Stimulated activated CD8-positive, alpha-beta memory T cell treated with anti-CD3 and anti-CD28 coated beads, Interleukin-12 subunit alpha, Interleukin-12 subunit beta, amount 100 ng/mL, for 24 hours (primary cell): ENCODE results near the gene DAPK1.

Source experiments
- DNase-seq: peaks from one replicate; pipeline ENCODE4 v3.0.0-alpha.2; 2020; ENCODE audit errors: extremely low read depth

The DAPK1 gene

DNA sequence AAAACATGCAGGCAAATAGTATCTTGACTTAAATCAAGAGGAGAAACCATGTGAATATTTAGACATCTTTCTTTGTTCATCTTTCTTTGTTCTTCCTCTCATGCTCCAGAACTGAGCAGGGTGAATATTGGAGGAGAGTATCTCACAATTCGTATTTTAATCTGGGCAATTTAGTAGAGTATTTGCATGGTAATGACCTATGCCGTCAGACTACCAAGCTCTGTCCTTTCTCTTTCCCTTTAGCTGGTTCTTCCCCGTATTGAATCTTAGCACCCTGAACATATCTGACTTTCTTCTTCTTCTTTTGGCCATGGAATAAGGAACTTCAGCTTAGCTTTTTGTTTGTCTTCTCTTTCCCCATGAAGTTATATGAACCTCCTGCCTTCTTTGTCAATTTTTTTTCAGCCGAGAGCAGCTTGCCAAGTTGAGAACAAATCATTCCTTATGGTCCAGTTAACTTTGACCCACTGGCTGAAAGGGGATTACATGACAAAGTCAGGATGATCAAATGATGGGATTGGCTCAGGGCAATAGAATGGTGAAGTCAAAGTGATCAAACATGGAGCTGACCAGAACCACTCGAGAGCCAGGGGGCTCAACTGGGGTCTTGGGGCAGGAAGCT is 95.8 kb downstream of the DAPK1 start:
- DNase-seq = no peak

DNA sequence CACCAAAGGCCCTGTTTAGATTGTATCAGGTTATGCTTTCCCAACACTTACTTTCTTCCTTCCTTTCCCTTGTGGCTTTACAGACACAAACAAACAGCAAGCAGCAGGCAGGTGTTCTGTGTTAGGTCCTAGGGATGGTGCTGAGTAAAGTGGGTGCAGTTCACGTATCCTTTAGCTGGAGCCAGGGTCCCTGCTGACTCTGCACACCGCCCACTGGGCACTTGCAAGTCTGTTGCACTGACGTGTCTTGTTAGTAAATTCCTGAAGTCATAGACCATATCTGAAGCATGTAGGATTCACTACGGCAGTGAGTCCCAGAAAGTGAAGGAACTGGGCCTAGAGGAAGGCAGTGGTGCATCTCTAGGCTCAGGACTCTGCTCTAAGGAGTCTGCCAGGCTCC is 96.5 kb downstream of the DAPK1 start:
- no peak for DNase-seq

DNA sequence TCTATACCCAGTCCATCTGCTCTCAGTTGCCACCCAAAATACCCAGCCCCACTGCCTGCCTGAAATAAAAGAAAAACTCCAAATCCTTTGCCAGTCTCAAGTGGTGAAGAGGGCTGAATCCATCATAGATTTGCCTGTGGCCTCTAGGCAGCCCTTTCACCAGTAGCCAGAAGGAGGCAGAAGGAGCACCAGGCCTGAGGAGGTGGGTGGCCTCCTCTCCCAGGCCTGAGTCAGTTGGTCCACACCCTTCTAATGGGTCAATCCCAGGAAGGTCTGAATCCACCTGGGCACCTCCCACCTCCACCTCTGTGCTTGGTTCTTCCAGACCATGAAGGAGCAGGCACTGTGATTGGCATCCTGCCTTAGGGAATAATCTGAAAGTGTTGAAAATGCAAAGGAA is 97.0 kb downstream of the DAPK1 start:
- no peak for DNase-seq

DNA sequence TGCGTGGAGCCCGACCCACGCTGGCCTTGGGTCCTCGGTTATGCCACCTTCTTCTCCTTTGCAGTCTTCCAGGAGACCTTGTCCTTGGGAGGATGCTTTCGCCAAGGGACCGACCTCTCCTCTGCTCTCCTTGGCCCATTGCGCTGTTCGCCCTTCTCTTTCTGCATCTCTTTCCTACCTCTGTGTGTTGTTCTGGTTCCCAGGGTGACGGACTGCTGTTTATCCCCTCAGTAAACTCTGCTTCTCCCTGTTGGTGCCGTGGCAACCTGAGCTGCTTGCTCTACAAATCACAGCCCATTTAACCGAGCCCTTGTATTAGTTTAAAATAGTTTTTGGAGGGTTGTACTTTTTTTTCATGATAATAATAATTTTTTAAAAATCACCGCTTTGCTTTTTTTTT is 97.9 kb downstream of the DAPK1 start:
- no peak for DNase-seq

DNA sequence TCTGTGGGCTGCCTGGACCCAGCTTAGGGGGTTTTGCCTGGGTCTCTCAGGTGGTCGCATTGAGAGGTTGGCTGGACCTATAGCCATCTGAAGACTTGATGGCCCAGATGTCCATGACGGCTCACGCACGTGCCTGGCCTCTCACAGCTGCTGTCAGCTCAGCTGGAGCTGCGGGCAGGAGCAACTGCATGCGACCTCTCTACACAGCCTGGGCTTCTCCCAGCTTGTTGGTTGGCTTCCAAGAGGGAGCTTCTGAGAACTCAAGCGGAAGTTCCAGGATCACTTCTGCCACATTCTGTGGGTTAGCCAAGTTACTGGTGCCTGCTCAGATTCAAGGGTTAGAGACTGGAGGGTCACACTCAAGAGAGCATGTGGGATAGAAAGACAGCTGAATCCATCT is 99.2 kb downstream of the DAPK1 start:
- DNase-seq = no peak

DNA sequence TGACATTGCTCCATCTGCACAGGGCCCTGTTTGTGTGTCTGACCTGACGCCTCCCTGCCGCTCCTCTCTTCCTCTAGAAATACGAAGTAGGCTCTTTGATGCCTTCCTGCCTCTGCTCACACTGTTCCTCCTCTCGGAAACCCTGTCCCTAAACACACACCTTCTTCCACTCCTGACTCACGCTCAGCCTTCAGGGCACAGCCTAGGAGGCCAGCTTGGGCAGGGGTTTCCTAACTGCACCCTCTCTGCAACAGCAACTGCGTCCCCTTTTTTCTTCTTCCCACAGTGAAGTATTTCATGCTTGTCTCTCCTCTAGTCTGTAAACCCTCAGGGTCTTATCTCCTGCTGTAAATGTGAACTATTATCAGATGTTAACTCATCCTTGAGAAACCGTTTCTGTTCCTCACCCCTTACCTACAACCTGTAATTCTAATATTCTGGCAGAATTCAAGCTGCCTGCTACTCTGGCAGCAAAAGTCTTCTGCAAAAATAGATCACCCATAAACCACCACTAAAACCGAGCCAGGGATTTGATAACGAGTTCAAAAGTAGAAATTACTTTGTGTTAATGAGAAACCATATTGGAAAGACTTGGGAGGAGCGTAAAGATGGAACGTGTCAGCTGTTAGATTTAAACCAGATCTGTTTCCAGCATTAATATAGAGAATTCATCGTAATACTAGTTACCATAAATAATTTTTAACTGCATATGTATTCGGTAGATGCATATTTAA is 100.2 kb downstream of the DAPK1 start:
- DNase-seq = no peak

DNA sequence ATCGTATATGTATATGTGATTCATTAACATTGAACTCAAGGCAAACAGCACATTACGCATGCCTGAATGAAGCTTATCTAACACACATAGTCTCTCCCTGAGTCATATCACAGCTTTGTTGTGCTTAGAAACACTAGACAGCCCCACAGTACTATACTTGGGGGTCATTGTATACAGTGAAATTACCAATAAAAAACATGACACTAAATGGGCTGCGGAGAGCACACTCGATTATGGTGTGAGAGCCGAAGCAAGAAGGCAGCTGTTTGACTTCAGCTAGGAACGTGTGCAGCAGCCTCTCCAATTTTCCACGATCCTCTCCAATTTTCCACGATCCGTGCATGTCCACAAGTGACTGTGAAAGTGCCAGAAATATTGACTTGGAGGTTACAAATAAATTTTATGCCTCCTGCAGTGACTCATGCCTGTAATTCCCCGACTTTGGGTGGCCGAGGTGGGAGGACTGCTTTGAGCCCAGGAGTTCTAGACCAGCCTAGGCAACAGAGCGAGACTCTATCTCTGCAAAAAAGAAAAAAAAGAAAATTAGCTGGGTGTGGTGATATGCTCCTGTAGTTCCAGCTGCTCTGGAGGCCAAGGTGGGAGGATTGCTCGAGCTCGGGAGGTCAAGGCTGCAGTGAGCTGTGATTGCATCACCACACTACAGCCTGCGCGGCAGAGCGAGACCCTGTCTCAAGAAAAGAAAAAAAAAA is 102.4 kb downstream of the DAPK1 start:
- no peak for DNase-seq

DNA sequence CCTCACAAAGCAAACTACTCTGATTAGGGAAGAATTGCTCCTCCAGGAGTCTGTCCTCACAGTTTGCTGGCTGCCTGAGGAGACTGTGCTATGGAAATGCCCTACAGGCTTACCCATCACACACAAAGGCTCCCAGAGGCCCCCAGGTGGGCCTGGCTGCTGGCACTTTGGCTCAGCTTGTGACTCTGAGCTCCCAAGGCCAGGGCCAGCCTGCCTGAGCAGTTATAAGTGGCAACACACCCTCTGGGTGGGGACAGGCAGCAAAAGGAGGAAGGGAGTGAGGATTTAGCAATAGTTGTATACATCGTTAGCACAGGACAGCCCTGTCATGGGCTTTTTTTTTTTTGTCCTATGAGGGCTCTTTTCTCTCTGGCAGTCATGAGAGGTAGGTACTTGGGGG is 103.5 kb downstream of the DAPK1 start:
- no peak for DNase-seq

DNA sequence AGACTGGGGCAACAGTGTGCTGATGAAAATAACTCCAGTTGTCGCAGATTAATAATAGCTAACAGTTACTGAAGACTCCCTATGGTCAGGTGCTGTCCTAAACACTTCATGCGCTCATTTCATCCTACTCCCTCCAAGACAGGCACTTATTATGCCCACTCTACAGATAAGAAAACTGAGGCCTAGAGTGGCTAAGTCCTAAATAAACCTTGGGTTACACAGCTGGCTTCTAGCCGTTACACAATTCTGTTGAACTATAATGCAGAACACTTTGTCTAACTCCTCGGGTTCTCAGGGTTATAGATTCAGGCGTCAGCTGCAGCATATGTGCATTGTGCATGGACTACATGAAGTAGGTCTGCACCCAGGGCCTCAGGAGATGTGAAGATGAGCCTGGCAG is 103.9 kb downstream of the DAPK1 start:
- no peak for DNase-seq

DNA sequence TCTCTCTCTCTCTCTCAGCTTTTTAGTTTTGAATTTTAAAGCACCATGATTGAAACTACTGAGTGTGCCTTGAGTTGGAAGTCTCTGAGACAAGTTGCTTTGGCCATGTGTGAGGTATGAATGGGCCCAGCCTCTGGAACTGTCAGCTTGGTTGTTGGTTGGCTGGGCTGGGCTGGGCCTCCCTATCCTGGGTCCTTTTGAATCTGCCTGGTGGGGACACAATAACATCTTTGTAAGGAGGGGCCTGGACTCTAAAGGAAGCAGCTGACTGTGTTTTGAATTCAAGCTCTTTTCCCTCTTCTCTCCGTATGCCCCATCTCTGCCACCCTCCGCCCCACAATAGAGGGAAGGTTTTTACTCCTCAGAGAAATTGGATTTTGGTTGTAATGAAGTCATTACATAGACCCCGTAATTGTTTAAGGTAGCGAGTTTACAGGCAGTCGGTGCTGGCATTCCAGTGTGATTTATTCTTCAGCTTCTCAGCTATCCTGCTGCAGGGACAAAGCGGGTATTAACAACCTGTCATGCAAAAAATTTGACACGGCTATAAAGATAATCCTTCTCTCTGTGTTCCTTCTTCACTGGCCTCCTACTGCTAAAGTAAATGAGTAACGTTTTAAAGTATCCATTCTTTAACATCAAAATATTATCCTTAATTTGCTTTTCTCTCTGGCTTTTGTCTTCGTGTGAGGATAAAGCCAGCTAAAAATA is 105.4 kb downstream of the DAPK1 start:
- no peak for DNase-seq

DNA sequence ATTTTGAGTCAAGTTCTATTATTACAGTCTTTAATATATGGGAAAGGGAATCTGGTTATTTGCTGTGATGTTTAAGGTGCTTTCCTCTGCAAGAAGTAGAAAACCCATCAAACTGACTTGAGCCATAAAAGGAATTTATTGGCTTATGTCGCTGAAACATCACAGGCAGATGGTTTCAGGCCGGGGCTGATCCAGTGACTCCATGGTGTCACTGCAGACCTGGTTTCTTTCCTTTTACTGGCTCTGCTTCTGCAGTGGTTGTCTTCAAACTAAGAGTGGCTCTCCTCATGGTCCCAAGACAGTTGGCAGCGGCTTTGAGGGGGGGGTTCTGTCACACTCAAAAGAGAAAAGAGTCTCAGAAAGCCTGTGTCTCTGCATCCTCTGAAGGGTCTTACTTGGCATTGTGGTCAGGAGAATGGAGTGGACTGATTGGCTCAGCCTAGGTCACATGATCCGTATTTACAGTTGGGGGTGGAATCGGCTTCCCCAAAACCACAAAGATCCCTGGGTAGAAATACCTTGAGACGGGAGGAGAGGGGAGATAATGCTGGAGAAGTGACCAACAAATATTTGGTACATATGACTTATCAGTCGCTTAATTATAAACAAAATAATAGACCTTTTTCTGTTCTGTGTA is 106.3 kb downstream of the DAPK1 start:
- no peak for DNase-seq

DNA sequence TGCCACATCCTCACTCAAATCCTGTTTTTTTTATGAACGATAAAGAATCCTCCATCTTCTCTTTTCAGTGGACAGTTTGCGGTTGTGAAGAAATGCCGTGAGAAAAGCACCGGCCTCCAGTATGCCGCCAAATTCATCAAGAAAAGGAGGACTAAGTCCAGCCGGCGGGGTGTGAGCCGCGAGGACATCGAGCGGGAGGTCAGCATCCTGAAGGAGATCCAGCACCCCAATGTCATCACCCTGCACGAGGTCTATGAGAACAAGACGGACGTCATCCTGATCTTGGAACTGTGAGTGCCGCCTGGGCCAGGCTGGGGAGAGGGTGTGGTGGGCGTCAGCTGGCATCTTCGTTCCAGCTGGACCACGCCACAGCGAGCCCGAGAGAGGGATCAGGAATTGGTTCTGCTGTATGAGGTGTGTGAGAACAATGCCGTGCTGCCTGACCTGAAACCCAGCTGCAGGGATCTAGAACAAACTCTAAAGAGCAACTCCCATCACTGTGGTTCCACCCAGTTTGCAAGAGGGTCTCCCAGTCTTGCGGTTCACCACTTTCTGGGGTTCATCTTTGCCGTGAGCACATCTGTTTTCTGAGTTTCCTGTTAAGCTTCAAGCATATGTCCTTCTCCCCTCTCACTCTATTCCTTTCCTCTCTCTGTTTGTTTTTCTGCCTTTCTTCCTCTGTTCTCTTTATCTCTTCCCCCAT is 107.4 kb downstream of the DAPK1 start:
- no peak for DNase-seq

DNA sequence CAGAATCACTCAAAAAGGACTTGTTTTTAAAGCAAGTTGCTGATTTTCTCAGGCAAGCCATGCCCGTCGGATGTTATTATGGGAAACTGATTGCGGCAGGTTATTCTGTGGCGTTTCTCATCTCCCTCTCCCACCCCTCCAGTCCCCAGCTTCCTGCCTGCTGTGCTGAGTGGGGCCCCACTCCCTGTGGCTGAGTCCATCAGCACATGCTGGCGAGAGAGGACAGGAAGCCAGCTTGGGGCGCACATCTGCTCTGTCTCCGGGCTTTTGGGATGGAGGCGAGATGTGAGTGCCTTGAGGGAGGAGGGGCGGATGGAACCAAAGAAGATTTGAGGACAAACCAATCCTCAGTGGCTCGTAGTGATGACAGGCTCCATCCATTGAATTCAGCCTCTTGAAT is 108.0 kb downstream of the DAPK1 start:
- DNase-seq = no peak

DNA sequence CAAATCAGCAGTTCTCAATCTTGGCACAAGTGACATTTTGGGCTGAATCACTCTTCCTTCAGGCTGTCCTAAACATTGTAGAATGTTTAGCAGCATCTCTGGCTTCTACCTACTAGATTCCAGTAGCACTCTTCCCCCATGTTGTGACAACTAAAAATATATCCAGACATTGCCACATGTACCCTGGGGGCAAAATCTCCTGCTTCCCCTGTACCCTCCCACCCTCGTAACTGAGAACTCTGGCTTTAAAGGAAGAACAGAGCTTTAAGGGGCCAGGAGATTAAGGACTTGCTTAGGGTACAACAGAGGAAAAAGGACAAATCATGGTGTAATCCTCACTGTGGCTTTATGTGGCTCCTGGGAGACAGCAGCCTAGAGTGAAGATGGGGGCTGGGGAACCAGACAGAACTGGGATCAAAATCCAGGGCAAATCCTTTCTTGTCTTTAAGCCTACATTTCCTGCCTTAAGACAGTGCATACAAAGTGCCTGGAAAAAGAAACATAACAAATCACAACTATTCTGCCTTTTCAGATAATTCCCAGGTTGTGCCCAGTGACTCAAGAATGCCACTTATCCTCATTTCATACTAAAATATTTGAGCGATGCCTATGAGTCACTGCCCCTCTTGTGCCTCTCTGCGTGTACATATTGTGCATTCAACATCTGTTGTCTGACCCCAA is 109.3 kb downstream of the DAPK1 start:
- no peak for DNase-seq

DNA sequence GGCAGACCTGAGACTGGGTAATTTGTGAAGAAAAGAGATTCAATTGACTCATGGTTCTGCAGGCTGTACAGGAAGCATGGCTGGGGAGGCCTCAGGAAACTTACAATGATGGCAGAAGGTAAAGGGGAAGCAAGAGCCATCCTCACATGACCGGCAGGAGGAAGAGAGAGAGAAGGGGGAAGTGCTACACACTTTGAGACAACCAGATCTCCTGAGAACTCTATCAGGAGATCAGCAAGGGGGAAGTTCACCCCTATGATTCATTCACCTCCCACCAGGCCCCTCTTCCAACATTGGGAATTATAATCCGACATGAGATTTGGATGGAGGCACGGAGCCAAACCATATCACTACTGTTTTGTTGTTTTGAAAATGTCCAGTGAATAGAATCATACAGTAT is 110.2 kb downstream of the DAPK1 start:
- no peak for DNase-seq

DNA sequence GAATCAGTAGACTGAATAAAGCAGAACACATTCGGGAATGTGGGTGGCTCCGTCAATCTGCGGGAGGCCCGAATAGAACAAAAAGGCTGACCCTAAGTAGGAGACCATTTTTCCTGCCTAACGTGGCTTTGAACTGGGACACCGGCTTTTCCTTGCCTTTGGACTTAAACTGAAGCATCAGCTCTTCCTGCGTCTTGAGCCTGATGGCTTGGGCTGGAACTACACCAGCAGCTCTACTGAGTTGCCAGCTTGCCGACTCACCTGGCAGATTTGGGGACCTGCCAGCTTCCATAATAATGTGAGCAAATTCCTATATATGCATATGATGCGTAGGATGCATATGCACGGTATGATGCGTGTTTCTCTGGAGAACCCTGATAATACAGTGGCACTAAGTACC is 111.3 kb downstream of the DAPK1 start:
- no peak for DNase-seq

DNA sequence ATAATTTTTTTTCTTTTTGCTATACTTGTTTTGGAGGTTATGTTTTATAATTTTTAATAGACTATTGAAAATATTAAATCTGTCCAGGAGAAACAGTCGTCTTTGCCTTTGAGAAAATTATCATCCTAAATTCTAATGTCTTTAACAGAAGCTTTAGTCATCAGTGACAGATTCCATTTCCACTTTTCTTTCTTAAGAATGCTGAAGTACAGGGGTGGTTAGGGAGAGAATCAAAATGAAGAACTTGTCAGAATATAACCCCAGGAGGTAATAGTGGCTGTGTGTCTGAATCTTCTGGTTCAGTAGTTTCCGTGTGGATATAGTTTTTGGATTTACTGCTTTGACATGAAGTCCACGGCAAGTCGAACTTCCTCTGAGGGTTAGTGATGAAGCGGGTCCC is 111.8 kb downstream of the DAPK1 start:
- no peak for DNase-seq

DNA sequence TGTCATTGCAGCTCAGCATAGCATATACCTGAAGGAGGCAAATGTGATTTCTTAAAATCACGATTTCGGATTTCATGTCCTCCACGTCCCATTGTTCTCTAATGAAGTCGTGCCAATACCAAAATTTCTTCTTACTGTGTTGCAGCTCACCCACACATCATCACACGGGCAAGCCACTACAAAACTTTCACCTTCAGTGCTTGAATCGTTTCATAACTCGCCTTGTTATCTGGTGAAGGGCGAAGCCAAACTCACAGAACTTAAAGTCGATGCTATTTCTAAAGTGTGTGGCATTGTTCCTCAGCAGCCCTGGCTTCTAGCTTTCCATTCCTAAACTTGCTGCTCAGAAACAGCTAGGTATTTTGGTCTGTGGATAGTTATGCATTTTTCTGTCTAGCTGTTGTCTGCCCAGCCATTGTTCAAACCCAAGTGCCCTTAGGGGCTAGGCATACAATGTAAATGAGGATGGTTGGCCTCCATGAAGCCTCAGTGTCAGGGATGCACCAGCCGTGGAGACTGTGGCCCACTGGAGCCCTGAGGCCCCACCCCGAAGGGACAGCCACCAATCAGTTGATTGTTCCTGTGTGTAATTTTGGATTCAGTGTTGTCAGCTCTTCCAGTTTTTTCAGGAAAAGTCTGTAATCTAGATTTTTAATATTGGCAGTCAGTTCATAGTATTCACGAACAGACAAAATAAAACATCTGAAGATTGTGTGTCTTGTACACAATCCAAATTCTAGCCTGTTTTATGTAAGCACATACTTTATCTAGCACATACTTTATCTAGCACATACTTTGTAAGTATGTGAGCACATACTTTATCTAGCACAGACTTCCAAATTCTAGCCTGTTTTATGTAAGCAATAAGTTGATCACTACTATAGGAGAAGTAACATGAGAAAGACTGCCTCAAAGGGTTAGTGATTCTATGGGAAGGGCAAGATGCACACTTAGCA is 112.8 kb downstream of the DAPK1 start:
- DNase-seq = no peak

DNA sequence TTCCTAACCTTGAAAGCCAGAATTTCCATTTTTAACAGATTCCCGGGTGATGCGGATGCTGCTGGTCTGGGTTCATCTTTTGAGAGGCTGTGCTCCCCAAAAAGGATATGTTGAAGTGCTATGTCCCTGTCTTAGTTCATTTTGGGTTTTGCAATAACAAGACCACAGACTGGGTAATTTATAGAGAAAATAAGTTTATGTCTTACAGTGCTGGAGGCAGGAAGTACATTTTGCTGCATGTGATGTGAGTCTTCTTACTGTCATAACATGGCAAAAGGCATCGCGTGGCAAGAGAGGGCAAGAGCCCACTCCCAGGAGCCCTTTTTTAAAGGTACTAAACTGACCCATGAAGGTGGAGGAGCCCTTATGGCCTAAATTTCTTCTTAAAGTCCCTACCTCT is 114.1 kb downstream of the DAPK1 start:
- DNase-seq = no peak

DNA sequence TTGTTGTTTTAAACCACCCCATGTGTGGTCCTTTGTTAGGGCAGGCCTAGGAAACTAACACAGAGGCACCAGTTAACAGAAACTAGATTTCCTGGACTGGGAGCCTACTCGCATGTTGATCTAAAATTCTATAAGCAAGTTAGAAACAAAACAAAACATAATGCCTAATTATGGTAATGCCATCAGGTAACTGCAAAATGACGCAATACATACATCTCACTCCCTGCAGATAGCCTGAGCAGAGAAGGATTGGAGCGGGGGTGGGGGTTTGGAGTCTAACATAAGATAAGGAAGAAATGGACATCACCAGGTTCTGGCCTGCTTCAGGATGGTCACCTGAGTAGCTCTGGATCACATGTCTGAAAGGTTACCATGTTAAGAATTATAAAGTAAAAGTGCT is 114.9 kb downstream of the DAPK1 start:
- no peak for DNase-seq
